GM18909 (cell line): ENCODE results near the gene PDE4D.

Source experiments
- ATAC-seq: cut with Tn5 transposase; IDR thresholded peaks from one replicate; pipeline ENCODE4 v1.9.1; 2021; ENCODE audit warnings: mild to moderate bottlenecking; ENCODE audit not compliant: unreplicated experiment, poor library complexity

PDE4D gene

GRCh38 chr5:59151162-59151889 lies 742.2 kb downstream of the PDE4D start:
- ATAC-seq, result no peak

DNA sequence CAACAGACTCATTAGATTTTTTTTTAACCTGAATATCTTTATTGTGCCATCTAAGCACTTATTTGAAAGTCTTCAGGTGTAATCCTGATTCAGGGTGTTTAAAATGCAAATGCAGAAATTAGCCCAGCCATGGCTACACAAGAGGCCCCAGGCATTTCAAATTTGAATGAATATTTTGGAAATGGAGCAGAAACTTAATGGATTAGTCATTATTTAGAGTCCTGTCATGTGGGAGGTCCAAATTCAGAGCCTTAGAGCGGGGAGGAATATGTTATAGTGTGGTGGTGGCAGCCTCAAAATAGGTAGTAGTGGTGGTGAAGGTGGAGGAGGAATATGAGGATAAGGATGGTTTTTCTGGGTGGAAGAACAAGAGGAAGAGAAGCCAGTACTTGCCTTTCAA lies 743.7 kb downstream of the PDE4D start:
- ATAC-seq, result no peak

DNA sequence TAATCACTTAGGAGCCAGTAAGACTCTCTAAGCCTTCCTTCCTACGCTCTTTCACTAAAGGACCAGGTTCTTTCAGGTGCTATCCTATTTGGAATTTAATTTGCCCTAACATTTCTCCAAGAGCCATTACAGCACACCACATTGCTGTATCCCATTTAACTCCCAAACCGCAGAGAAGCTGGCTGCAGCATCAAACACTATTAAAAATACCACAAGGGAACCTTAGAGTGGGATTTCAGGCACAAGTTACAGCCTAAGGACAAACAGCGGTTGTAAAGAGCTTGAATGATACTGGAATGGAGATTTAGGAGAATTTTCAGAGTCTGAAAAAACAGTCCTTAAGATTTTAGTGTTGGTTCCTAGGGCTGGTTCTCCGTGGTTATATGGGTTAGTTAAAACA lies 744.3 kb downstream of the PDE4D start:
- no peak for ATAC-seq

- ATAC-seq, result no peak
These were observed 746.8 kb downstream of the PDE4D start for GRCh38 chr5:59146729-59147128.

DNA sequence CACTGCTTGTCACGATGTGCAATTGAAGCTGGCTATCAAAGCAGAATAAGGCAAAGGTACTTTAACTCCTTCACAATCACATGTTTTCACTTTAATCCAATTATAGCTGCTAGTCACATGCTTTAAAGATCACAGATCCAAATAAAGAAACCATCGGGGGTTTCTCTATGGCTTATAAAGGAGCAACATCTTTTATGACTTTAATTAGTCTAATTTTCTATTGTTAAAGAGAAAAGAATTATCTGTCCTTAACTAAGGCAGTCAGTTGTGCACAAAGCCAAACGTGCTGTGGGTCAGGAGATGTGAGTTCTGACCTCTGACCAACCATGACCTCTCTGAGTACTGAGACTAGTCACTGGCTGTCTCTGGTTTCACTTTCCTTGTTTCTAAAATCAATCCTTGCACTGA lies 749.6 kb downstream of the PDE4D start:
- peak; percentile 99 for ATAC-seq

- ATAC-seq, result no peak
These were observed 750.6 kb downstream of the PDE4D start for GRCh38 chr5:59142927-59143326.

DNA sequence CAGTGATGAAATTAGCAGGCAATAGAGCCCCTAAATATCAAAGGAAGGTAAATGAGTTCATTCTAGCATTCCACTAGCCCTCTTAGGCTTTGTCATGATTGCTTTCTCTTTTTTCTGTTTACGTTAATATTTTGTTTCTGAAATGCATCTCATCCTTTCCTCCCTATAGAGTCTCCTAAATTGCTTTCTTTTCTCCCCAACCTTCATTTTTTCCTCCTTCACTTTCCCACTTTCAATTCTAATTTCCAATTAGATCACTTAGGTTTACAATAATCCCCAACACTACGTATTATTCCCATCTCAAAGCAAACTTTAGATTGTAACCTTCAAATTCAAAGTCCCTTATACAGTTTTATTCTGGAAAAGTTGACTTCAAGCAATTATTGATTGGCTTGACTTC lies 751.4 kb downstream of the PDE4D start:
- ATAC-seq, result no peak

DNA sequence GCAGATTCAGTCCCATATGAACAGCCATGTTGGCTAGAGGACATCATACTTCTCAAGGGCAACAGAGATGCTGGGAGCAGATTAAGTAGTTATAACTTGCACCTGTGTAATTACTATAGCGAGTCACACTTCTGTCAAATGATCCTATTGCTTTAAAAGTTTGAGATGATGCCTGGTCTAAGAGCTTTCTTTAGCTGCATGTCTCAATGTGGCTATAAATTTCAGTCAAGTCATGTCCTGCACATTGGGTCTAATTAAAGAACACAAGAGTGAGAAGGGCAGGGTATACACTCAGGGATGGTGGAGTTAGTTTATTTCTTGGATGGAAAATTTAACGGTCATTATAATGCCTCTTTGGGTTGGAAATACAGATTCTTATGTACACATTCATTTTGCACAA lies 753.4 kb downstream of the PDE4D start:
- no peak for ATAC-seq

DNA sequence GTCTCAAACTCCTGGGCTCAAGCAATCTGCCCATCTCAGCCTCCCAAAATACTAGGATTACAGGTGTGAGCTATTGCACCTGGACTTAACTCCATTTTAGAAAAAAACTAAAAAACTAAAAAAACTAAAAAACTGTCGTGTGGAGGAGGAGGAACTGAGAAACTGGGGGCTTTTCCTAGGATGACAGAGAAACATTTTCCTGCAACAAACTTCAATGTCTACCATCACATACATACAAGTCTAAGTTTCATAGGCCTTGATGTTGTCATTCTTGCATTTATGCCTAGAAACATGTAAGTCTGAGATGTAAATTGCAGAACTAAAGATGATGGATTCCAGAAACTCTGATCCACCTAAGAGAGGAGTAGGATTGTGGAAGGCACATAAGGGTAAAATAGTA lies 753.8 kb downstream of the PDE4D start:
- ATAC-seq, result no peak

- no peak for ATAC-seq
These were observed 755.0 kb downstream of the PDE4D start for GRCh38 chr5:59138509-59138908.

DNA sequence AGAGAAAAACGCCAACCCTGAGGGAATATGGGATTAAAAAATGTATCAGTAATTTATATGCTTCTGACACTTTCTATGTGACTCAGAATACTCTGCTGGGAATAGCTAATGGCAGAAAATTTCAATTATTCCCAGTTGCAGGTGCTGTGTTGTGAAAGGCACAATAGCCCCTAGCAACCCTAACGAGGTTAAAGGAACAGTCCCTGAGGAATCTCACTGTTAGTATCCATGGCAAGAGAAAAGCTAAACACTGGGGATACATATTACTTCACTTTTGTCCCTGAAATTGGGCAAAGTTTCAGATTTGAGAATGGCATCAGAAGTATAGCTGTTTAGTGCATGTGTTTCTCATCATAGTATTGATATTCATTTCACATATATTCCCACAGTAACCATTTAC lies 755.7 kb downstream of the PDE4D start:
- no peak for ATAC-seq

DNA sequence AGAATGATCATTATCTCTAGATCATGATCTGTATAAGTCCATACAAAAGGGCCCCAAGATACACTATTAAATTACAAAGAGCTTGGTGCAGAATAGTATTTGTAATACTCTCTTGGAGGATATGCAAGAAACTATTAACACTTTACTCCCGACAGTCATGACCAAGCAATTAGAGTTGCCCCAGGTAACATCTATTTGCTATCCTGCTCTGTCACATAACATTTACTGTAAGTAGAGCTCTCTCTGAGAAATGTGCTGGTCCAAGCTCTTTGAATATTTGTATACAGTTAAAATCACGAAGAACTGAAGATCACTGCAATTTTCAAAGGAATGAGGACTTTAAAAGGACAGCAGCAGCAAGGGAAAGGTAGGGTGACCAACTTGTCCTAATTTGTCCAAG lies 757.0 kb downstream of the PDE4D start:
- no peak for ATAC-seq

GRCh38 chr5:59134471-59135163 lies 758.9 kb downstream of the PDE4D start:
- ATAC-seq, result no peak

GRCh38 chr5:59133764-59134261 lies 759.7 kb downstream of the PDE4D start:
- ATAC-seq, result no peak

DNA sequence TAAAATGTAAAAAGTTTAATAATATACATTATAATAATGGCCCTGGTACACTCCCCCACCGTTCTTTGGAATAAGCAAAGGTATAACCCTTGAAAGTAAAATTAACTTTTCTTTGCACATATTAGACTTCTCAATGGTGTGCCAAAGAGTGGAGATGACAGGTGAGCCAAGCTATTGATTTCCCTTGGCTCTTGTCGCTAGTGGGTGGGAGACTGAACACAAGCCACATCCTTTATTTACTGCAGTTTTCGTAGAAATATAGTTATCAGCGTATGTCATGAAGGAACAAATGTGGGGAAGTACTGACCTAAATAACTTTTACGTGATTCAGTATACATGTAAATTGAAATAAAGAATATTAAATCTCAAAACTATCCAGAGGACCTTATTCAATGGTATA lies 761.4 kb downstream of the PDE4D start:
- ATAC-seq, result no peak

DNA sequence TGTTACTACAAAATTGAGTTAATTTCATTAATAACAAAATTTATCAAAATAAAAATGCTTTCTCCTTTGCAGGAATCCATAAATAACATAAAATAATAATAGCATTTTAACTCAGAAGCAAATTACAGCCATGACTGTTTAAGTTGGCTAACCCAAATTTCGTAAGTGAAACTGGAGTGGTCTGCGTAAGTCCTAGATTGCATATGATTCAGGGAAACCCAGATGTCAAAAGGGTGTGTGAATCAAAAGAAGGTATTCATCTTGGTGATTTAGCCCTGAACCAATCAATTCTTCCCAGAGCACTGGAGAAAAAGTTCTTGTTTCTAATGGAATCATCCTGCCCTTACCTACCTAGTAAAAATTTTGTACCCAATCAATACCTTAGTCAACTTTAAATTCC lies 763.1 kb downstream of the PDE4D start:
- no peak for ATAC-seq

DNA sequence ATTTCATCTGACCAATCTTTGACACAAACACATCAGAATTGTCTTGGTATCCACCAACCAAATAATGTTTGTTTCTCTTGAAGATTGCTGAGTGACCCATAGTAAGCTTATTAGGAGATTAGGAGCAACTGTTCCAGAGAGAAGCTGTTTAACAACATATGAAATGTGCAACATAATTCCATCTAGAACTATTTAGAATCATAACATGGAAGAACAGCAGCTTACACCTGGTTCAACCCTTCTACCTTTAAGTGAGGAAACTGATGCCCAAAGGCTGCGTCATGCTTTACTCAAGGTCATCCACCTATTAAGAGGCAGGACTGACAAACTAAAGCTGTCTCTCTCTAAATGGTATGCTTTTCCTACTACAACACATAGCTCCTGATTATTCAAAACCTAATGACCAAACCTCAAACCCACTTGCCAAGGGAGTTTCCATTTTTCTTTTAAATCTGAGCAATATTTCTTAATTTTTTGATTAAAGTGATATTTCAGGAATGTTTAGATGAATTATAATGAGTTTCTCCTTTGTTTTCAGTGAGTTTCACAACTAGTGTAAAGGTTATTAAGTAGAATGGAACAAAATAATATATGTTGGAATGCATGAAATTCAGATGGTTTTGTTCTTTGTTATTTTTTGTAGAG lies 764.8 kb downstream of the PDE4D start:
- no peak for ATAC-seq

- ATAC-seq, result peak; percentile 22
These were observed 766.6 kb downstream of the PDE4D start for GRCh38 chr5:59126708-59127573.

GRCh38 chr5:59126016-59126707 lies 767.4 kb downstream of the PDE4D start:
- no peak for ATAC-seq
